Omental fat pad (tissue), 4 donors: ENCODE measurements around the gene FEN1. TPM values are rescaled to one million over a fixed set of nuclear protein-coding genes. Genes with fewer than 3 reads are reported as not detected.

Experiments
- ATAC-seq: fragments of 150-250 bp; one replicate; pipeline ENCODE4 v1.9.1; 2016; ENCODE audit warnings: mild to moderate bottlenecking, moderate library complexity; ENCODE audit not compliant: low FRiP score
- DNase-seq: peaks from one replicate; pipeline ENCODE4 v3.0.0-alpha.2; 2019; ENCODE audit warnings: low spot score
- total RNA-seq, 4 donors: library from RNA; depleted of rRNA; stranded (reverse); fragments of >200 nt; gene quantifications; one replicate each; pipeline ENCODE4 v1.1.0, GENCODE V29; 2016
- TF ChIP-seq, protein P1 (sequence below), 3 donors: fragments of 450-650 bp; IDR thresholded peaks; one replicate each; pipeline ENCODE4 v1.5.1; 2016 to 2017; ENCODE audit warnings: antibody characterized with exemption in 3 of 3, mild to moderate bottlenecking in 3 of 3, moderate library complexity in 2 of 3

Gene FEN1
- total RNA-seq, 4 donors from 2014 or later, result 4.7 to 8.9 (median 6.7) TPM

DNA sequence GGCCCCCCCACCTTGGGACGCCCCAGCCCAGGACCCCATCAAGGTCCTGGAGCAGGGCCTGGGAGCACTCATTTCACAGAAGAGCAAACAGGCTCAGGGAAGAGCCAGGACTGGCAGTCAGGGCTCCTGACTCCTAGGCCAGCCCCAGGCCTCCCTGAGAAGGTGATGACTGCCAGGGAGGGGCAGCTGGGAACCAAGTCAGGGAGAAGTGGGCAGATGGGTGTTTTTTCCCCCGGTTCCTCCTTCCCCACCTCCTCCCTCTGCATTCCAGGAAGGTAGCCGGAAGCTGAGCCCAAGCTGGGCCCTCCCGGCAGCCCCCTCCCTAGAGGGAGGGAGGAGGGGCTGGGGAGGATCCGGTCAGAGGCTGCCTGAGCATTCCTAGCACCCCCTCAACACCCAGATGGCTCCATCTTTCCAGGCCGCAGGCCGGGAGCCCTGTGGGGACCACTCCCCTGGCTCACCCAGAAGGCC lies 20.7 kb upstream of the FEN1 start:
- DNase-seq (no peak), ATAC-seq (peak; percentile 16)
- TF ChIP-seq, protein P1, sequence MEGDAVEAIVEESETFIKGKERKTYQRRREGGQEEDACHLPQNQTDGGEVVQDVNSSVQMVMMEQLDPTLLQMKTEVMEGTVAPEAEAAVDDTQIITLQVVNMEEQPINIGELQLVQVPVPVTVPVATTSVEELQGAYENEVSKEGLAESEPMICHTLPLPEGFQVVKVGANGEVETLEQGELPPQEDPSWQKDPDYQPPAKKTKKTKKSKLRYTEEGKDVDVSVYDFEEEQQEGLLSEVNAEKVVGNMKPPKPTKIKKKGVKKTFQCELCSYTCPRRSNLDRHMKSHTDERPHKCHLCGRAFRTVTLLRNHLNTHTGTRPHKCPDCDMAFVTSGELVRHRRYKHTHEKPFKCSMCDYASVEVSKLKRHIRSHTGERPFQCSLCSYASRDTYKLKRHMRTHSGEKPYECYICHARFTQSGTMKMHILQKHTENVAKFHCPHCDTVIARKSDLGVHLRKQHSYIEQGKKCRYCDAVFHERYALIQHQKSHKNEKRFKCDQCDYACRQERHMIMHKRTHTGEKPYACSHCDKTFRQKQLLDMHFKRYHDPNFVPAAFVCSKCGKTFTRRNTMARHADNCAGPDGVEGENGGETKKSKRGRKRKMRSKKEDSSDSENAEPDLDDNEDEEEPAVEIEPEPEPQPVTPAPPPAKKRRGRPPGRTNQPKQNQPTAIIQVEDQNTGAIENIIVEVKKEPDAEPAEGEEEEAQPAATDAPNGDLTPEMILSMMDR (IDR thresholded peaks at IDR 0.05), result no peak

DNA sequence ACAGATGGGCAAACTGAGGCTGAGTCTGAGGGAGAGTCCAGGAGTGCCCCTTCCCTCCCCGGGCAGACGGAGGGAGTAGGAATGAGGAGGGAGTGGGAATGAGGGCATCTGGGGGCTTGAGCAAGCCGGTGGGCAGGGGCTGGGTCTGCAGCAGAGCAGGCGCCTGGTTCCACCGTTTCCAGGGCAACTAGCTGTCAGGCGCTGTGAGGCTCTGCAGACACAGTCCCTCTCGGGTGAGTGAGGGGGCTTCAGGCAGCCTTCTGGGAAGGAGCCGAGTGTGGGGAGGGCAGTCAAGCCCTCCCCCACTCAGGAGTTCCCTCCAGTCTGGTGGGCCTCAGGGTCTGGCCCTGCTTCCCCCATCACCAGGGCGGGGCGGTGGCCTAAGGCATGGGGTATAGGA lies 19.4 kb upstream of the FEN1 start:
- TF ChIP-seq, protein P1 (IDR thresholded peaks at IDR 0.05), result no peak
- no peak for ATAC-seq

DNA sequence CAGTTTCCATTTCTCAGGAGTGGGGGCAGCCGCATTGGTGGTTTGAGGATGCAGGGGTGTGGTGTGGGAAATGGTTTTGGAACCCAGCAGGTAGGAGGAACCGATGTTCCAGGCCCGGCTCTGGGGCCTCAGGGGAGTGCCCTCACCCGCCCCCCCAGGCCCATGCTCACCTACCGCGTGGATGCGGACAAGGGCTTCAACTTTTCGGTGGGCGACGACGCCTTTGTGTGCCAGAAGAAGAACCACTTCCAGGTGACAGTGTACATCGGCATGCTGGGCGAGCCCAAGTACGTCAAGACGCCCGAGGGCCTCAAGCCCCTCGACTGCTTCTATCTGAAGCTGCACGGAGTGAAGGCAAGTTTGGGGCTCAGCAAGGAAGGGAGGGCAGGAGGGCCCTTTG lies 18.9 kb upstream of the FEN1 start:
- TF ChIP-seq, protein P1 (IDR thresholded peaks at IDR 0.05), result no peak
- DNase-seq (no peak), ATAC-seq (no peak)

More for the DNA sequence above, 19.4 kb upstream of the FEN1 start:
- DNase-seq, result no peak

DNA sequence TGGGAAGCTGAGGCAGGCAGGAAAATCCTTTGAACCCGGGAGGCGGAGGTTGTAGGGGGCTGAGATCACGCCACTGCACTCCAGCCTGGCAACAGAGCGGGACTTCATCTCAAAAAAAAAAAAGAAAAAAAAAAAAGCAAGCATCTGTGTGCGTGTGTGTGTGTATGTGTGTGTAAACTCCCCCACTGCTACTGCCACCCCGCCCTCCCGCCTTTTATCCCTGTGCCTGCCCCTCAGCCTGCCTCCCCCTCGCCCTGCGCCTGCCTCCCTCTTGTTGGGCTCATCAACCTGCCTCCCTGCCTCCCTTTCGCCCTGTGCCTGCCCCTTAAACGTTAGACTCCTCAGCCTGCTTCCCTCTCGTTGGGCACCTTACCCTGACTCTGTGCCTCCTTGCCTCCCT lies 18.3 kb upstream of the FEN1 start:
- ATAC-seq, result no peak

DNA sequence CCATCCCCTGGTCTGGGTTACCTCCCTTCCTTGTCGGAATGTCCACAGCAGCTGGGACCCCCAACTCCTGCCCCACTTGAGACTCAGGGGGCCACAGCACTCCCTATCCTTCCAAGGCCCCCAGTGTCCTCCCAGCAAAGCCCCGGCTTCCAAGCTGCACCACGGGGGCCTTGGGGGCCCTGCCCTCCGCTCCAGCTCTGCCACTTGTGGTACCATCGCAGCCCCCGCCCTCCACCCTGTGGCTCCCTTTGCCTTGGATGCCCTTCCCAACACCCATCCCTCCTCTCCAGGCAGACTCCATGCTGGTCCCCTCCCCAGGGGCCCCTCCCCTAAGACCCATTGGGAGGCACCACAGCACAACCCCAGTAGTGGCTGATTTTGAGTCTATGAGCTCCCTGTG lies 17.6 kb upstream of the FEN1 start:
- DNase-seq (no peak), ATAC-seq (no peak)
- TF ChIP-seq, protein P1 (IDR thresholded peaks at IDR 0.05), result no peak

More for the DNA sequence above, 18.3 kb upstream of the FEN1 start:
- no peak for DNase-seq
- TF ChIP-seq, protein P1 (IDR thresholded peaks at IDR 0.05), result no peak

DNA sequence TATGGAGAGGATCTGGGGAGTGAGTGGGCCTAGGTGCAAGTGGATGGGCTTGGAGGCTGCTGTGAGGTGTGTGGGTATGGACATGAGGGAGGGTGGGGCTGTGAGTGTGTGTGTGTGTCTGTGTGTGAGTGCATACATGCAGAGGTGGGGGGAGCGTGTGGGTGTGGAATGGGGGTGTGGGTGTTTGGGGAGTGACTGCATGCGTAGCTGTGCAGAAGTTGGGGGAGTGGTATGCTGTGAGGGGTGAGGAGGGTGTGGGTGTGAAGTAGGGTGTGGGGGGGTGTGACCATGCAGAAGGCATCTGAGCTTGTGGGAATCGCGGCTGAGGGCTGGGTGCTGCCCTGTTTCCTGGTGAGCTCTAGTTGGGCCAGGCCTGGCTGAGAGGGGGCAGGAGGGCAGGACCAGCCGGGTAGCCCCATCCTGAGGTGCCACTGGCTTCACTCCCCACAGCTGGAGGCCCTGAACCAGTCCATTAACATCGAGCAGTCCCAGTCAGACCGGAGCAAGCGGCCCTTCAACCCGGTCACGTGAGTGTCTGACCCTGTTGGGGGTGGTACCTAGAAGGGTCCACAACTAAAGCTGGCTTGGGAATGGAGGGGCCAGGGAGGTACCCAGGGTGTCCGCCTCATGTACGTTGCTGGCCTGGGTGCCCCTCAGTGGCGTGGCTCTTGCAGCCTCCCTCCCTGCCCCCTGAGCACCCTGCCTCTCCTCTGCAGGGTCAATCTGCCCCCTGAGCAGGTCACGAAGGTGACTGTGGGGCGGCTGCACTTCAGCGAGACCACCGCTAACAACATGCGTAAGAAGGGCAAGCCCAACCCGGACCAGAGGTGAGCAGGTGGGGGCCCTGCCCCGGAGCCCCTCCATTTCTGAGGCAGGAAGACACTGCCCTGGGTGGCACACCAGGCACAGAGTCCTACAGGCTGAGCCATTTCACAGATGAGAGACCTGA lies 16.8 kb upstream of the FEN1 start:
- DNase-seq (no peak), ATAC-seq (peak; percentile 39)
- TF ChIP-seq, protein P1 (IDR thresholded peaks at IDR 0.05), result no peak
